Memory B cell (primary cell): ENCODE data around the gene ZNF710.

Source experiments
- ATAC-seq: fragments of 150-1000 bp; cut with Tn5 transposase; 2 replicates; pipeline ENCODE4 v1.10.0; 2021; ENCODE audit warnings: low read depth, mild to moderate bottlenecking, moderate library complexity
- DNase-seq, 2 donors: peaks; one replicate each; pipeline ENCODE4 v3.0.0; 2022; ENCODE audit warnings: low spot score in 2 of 2
- H3K27ac Mint-ChIP-seq: one replicate; pipeline ENCODE4 v1.8.0; 2022; ENCODE audit warnings: mild to moderate bottlenecking, moderate library complexity, mixed read lengths
- H3K27me3 Mint-ChIP-seq: one replicate; pipeline ENCODE4 v1.8.0; 2022; ENCODE audit warnings: mixed read lengths
- H3K36me3 Mint-ChIP-seq: one replicate; pipeline ENCODE4 v1.8.0; 2022; ENCODE audit warnings: mild to moderate bottlenecking, mixed read lengths
- H3K4me1 Mint-ChIP-seq: one replicate; pipeline ENCODE4 v1.8.0; 2022; ENCODE audit warnings: mixed read lengths
- H3K4me3 Mint-ChIP-seq: one replicate; pipeline ENCODE4 v1.8.0; 2022; ENCODE audit warnings: mild to moderate bottlenecking, moderate library complexity, mixed read lengths
- H3K9me3 Mint-ChIP-seq: one replicate; pipeline ENCODE4 v1.8.0; 2022; ENCODE audit warnings: mixed read lengths

ZNF710 gene

GRCh38 chr15:90072978-90073640, 72.0 kb downstream of the ZNF710 start:
- H3K27ac Mint-ChIP-seq, result no peak overlapping the region
- no peaks in the 10 kb centered on the region for H3K4me1 Mint-ChIP-seq
- no peak for DNase-seq
- no peak overlapping the region for H3K4me3 Mint-ChIP-seq
- ATAC-seq, result no peak
- peaks cover 3% of the 10 kb centered on the region for H3K36me3 Mint-ChIP-seq
- H3K27me3 Mint-ChIP-seq, result no peaks in the 10 kb centered on the region
- no peaks in the 10 kb centered on the region for H3K9me3 Mint-ChIP-seq

GRCh38 chr15:90074023-90074422, 72.9 kb downstream of the ZNF710 start:
- H3K36me3 Mint-ChIP-seq, result peaks cover 3% of the 10 kb centered on the region
- no peak overlapping the region for H3K4me3 Mint-ChIP-seq
- no peak overlapping the region for H3K27ac Mint-ChIP-seq
- no peaks in the 10 kb centered on the region for H3K27me3 Mint-ChIP-seq
- H3K9me3 Mint-ChIP-seq, result no peaks in the 10 kb centered on the region
- DNase-seq (no peak), ATAC-seq (no peak)
- H3K4me1 Mint-ChIP-seq, result no peaks in the 10 kb centered on the region

- no peak for ATAC-seq
- Mint-ChIP-seq H3K4me1 (no peaks in the 10 kb centered on the region), H3K4me3 (no peak overlapping the region), H3K36me3 (peaks cover 3% of the 10 kb centered on the region), H3K27me3 (no peaks in the 10 kb centered on the region), H3K27ac (no peak overlapping the region), H3K9me3 (no peaks in the 10 kb centered on the region)
- no peak for DNase-seq
Measured at GRCh38 chr15:90074916-90075315, 73.8 kb downstream of the ZNF710 start.

GRCh38 chr15:90075420-90076289, 74.5 kb downstream of the ZNF710 start:
- peaks cover 3% of the 10 kb centered on the region for H3K36me3 Mint-ChIP-seq
- DNase-seq, result no peak
- H3K9me3 Mint-ChIP-seq, result no peaks in the 10 kb centered on the region
- no peaks in the 10 kb centered on the region for H3K27me3 Mint-ChIP-seq
- no peak overlapping the region for H3K27ac Mint-ChIP-seq
- ATAC-seq, result no peak
- H3K4me3 Mint-ChIP-seq, result no peak overlapping the region
- H3K4me1 Mint-ChIP-seq, result no peaks in the 10 kb centered on the region

- Mint-ChIP-seq H3K36me3 (peaks cover 5% of the 10 kb centered on the region), H3K4me1 (no peaks in the 10 kb centered on the region), H3K27ac (no peak overlapping the region), H3K9me3 (no peaks in the 10 kb centered on the region), H3K27me3 (no peaks in the 10 kb centered on the region), H3K4me3 (no peak overlapping the region)
- no peak for DNase-seq
- no peak for ATAC-seq
Measured at GRCh38 chr15:90076716-90077115, 75.6 kb downstream of the ZNF710 start.

GRCh38 chr15:90078965-90079364, 77.8 kb downstream of the ZNF710 start:
- DNase-seq (no peak), ATAC-seq (no peak)
- Mint-ChIP-seq H3K4me1 (no peaks in the 10 kb centered on the region), H3K36me3 (peaks cover 6% of the 10 kb centered on the region), H3K9me3 (no peaks in the 10 kb centered on the region), H3K27me3 (no peaks in the 10 kb centered on the region), H3K4me3 (no peak overlapping the region), H3K27ac (no peak overlapping the region)

GRCh38 chr15:90079619-90080457, 78.7 kb downstream of the ZNF710 start:
- ATAC-seq (no peak), DNase-seq (no peak)
- Mint-ChIP-seq H3K4me1 (no peaks in the 10 kb centered on the region), H3K27ac (no peak overlapping the region), H3K4me3 (no peak overlapping the region), H3K9me3 (no peaks in the 10 kb centered on the region), H3K36me3 (peaks cover 3% of the 10 kb centered on the region), H3K27me3 (no peaks in the 10 kb centered on the region)

- Mint-ChIP-seq H3K4me1 (no peaks in the 10 kb centered on the region), H3K4me3 (no peak overlapping the region), H3K27me3 (no peaks in the 10 kb centered on the region), H3K36me3 (peaks cover 3% of the 10 kb centered on the region), H3K9me3 (no peaks in the 10 kb centered on the region), H3K27ac (no peak overlapping the region)
- DNase-seq, result no peak
- no peak for ATAC-seq
Measured at GRCh38 chr15:90080458-90080755, 79.3 kb downstream of the ZNF710 start.

GRCh38 chr15:90080818-90081393, 79.8 kb downstream of the ZNF710 start:
- Mint-ChIP-seq H3K27ac (no peak overlapping the region), H3K4me1 (no peaks in the 10 kb centered on the region), H3K4me3 (no peak overlapping the region), H3K36me3 (peaks cover 3% of the 10 kb centered on the region), H3K27me3 (no peaks in the 10 kb centered on the region), H3K9me3 (no peaks in the 10 kb centered on the region)
- ATAC-seq, result no peak
- DNase-seq, result no peak

- Mint-ChIP-seq H3K9me3 (no peaks in the 10 kb centered on the region), H3K27me3 (no peaks in the 10 kb centered on the region), H3K4me1 (no peaks in the 10 kb centered on the region), H3K36me3 (peaks cover 10% of the 10 kb centered on the region), H3K4me3 (no peak overlapping the region), H3K27ac (no peak overlapping the region)
- ATAC-seq (no peak), DNase-seq (no peak)
Measured at GRCh38 chr15:90082140-90082715, 81.1 kb downstream of the ZNF710 start.

GRCh38 chr15:90083419-90083818, 82.3 kb downstream of the ZNF710 start:
- Mint-ChIP-seq H3K36me3 (peaks cover 13% of the 10 kb centered on the region), H3K4me1 (no peaks in the 10 kb centered on the region), H3K9me3 (no peaks in the 10 kb centered on the region), H3K4me3 (no peak overlapping the region), H3K27me3 (no peaks in the 10 kb centered on the region), H3K27ac (peak overlapping the region; percentile 62)
- ATAC-seq (no peak), DNase-seq (no peak)

- no peaks in the 10 kb centered on the region for H3K4me1 Mint-ChIP-seq
Measured at GRCh38 chr15:90083954-90084607, 83.0 kb downstream of the ZNF710 start.

GRCh38 chr15:90084876-90085423, 83.8 kb downstream of the ZNF710 start:
- no peaks in the 10 kb centered on the region for H3K27me3 Mint-ChIP-seq
- DNase-seq, result no peak
- no peak overlapping the region for H3K27ac Mint-ChIP-seq
- no peak for ATAC-seq
- H3K4me1 Mint-ChIP-seq, result no peaks in the 10 kb centered on the region
- H3K9me3 Mint-ChIP-seq, result no peaks in the 10 kb centered on the region
- no peak overlapping the region for H3K4me3 Mint-ChIP-seq
- H3K36me3 Mint-ChIP-seq, result peaks cover 13% of the 10 kb centered on the region

More at GRCh38 chr15:90083954-90084607, 83.0 kb downstream of the ZNF710 start:
- Mint-ChIP-seq H3K4me3 (no peak overlapping the region), H3K9me3 (no peaks in the 10 kb centered on the region), H3K27me3 (no peaks in the 10 kb centered on the region), H3K27ac (peak overlapping the region; percentile 62), H3K36me3 (peaks cover 13% of the 10 kb centered on the region)
- peak; percentile 46 for ATAC-seq
- no peak for DNase-seq
